OCI-LY3 (cell line): ENCODE data around the gene OGT.

Experiments used
- CTCF ChIP-seq: fragments of 200-600, 300-600 bp; sonication (generic); IDR thresholded peaks from 2 replicates; pipeline ENCODE4 v1.5.1; 2014; ENCODE audit warnings: antibody characterized with exemption, low read length, low read depth
- EZH2phosphoT487 ChIP-seq: fragments of 200-600 bp; shearing (Covaris generic); IDR thresholded peaks from 2 replicates; pipeline ENCODE4 v1.6.1; 2018; ENCODE audit warnings: antibody characterized with exemption, mixed run types, low read depth

GRCh38 chrX:71509289-71509688 lies 23.6 kb upstream of the OGT start:
- TF ChIP-seq CTCF (no peak), EZH2phosphoT487 (no peak)
